Large intestine (tissue), 3 donors: ENCODE results near the gene HDAC11. TPM values are rescaled to one million over a fixed set of nuclear protein-coding genes. Genes with fewer than 3 reads are reported as not detected.

ENCODE experiments used
- DNase-seq, 2 donors: peaks; one replicate each; pipeline versions ENCODE4 v3.0.0 to v3.0.0-alpha.2; 2013
- H3K27ac ChIP-seq: one replicate; pipeline ENCODE4 v1.5.1; 2013; ENCODE audit warnings: low read length
- H3K27me3 ChIP-seq: 2 replicates; pipeline ENCODE4 v1.6.1; 2013; ENCODE audit warnings: low read length; ENCODE audit not compliant: control insufficient read depth, insufficient read depth
- H3K36me3 ChIP-seq: 2 replicates; pipeline ENCODE4 v1.6.1; 2013; ENCODE audit warnings: low read length; ENCODE audit not compliant: control insufficient read depth, insufficient read depth
- H3K4me1 ChIP-seq: one replicate; pipeline ENCODE4 v1.6.1; 2013; ENCODE audit warnings: low read length; ENCODE audit not compliant: control insufficient read depth, insufficient read depth
- H3K4me3 ChIP-seq: one replicate; pipeline ENCODE4 v1.5.1; 2013; ENCODE audit warnings: low read length
- H3K9me3 ChIP-seq: one replicate; pipeline ENCODE4 v1.6.1; 2013; ENCODE audit warnings: mild to moderate bottlenecking, low read depth, low read length, moderate library complexity; ENCODE audit not compliant: control insufficient read depth
- WGBS: methylation state at CpG from one replicate; pipeline ENCODE4 v1.1.5; 2013; ENCODE audit warnings: low lambda C conversion rate; ENCODE audit not compliant: insufficient coverage; 5-methylcytosine and 5-hydroxymethylcytosine counted together
- polyA plus RNA-seq: library from polyadenylated mRNA; unstranded; fragments of 120-200 nt; gene quantifications from one replicate; pipeline ENCODE4 v1.2.1, GENCODE V29; 2013

HDAC11 gene
- polyA plus RNA-seq, 1 donor, result 16.7 TPM

- Histone ChIP-seq H3K27me3 (peaks cover 5% of the 10 kb centered on the region), H3K4me3 (no peak overlapping the region), H3K27ac (no peak overlapping the region), H3K4me1 (no peaks in the 10 kb centered on the region), H3K9me3 (no peaks in the 10 kb centered on the region), H3K36me3 (no peaks in the 10 kb centered on the region)
- WGBS, result no CpG with 5 or more reads among the region's 11 CpGs
- no peak for DNase-seq
Measured at GRCh38 chr3:13555753-13556152, 75.6 kb downstream of the HDAC11 start.

Other genes starting within 250 kb of the HDAC11 start
- 26.0 TPM for gene NUP210, start 60.0 kb upstream of the HDAC11 start, polyA plus RNA-seq
- gene FBLN2, start 68.8 kb downstream of the HDAC11 start, polyA plus RNA-seq, result 14.4 TPM